ENCODE results near the gene BRMS1. TPM values are rescaled to one million over a fixed set of nuclear protein-coding genes. Genes with fewer than 3 reads are reported as not detected.

BRMS1 gene
- total and polyA plus RNA-seq, 2 donors from 2014 or later, result 32.8 to 69.7 TPM

DNA sequence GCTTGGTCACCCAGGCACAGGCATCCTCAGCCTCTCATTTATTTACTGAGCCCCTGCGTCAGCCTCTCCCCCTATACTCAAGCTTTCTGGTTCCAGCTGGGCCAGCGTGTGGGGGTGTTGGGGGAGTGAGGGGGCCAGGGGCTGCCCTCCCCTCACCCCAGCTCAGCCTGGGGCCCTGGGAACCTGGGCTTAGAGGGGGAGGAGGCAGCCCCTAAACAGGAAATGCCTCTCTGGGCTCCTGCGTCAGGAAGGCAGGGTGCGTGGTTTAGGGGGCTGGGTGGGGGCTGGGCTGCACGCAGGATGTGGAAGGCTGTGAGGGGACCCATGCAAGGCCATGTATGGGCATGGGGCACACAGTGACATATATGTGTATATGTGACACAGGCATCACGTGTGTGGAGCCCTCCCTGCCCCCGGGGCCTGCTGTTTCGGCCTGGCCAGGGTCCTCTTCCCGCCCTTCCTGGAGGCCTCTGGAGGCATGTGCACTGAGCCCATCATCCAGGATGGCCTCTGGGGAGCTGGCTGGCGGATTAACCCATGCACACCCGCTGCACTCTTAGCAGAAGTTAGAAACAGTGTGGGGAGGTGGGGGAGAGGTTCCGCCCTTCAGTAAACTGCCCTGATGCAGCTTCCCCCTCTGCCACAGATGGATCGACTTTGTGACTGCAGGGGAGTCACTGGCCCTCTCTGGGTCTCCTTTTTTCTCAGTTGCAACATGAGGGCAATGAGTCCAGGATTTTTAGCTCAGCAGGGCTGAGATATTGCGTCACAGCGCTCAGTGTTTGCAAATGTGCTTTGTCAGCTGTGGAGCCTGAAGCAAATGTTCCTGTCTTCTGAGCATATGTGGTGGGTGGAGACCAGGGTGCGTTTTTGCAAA, 26.9 kb downstream of the BRMS1 start:
- FAIRE-seq (no peak), DNase-seq (peak; percentile 63 to 88 (median 82))
- Histone ChIP-seq H3K36me3 (ENCODE audit: control insufficient read depth in 2 of 3, insufficient read depth in 3 of 3, low read length in 3 of 3) (no peaks in the 10 kb centered on the region), H3K27ac (ENCODE audit: low read depth in 2 of 2, low read length in 2 of 2) (peak overlapping the region; percentile 71 to 81), H3K4me1 (ENCODE audit: control insufficient read depth in 2 of 3, insufficient read depth in 2 of 3, low read depth in 1 of 3, low read length in 3 of 3) (peaks cover 0 to 16% (median 3%) of the 10 kb centered on the region in 3 donors), H3K4me3 (ENCODE audit: low read length in 3 of 3) (no peak overlapping the region), H3K9me3 (ENCODE audit: control insufficient read depth in 2 of 3, insufficient read depth in 1 of 3, low read length in 3 of 3) (no peaks in the 10 kb centered on the region), H3K9ac (ENCODE audit: low read length in 3 of 3) (no peak overlapping the region), H3K27me3 (ENCODE audit: control insufficient read depth, insufficient read depth, low read length) (no peaks in the 10 kb centered on the region)
- TF ChIP-seq, protein P1, sequence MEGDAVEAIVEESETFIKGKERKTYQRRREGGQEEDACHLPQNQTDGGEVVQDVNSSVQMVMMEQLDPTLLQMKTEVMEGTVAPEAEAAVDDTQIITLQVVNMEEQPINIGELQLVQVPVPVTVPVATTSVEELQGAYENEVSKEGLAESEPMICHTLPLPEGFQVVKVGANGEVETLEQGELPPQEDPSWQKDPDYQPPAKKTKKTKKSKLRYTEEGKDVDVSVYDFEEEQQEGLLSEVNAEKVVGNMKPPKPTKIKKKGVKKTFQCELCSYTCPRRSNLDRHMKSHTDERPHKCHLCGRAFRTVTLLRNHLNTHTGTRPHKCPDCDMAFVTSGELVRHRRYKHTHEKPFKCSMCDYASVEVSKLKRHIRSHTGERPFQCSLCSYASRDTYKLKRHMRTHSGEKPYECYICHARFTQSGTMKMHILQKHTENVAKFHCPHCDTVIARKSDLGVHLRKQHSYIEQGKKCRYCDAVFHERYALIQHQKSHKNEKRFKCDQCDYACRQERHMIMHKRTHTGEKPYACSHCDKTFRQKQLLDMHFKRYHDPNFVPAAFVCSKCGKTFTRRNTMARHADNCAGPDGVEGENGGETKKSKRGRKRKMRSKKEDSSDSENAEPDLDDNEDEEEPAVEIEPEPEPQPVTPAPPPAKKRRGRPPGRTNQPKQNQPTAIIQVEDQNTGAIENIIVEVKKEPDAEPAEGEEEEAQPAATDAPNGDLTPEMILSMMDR (IDR thresholded peaks at IDR 0.05; ENCODE audit: borderline replicate concordance, extremely low read depth, insufficient read depth), result no peak
- intact Hi-C loops (cut with DNase I), result no loop called here

DNA sequence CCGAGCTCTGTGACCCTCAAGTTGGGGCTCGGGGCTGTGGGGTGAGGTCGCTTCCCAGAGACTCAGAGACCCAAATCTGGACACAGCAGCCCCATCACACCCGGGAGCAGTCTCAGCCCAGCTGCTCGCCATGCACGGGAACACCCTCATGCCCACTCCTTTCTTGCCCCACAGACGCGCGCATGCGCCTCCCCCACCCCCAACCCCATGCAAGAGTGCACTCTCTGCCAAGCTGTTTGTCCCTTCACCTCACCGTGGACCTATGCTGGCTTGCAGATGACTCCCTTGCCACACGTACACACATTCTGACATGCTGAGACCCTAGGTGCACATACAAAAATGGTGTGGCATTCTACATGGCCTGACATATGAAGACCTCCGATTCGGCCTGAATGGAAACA, 27.6 kb downstream of the BRMS1 start:
- Histone ChIP-seq H3K36me3 (ENCODE audit: control insufficient read depth in 2 of 3, insufficient read depth in 3 of 3, low read length in 3 of 3) (no peaks in the 10 kb centered on the region), H3K9ac (ENCODE audit: low read length in 3 of 3) (no peak overlapping the region), H3K27ac (ENCODE audit: low read depth in 2 of 2, low read length in 2 of 2) (peak overlapping the region; percentile 71 to 81), H3K27me3 (ENCODE audit: control insufficient read depth, insufficient read depth, low read length) (no peaks in the 10 kb centered on the region), H3K4me1 (ENCODE audit: control insufficient read depth in 2 of 3, insufficient read depth in 2 of 3, low read depth in 1 of 3, low read length in 3 of 3) (peaks cover 0 to 16% (median 3%) of the 10 kb centered on the region in 3 donors), H3K9me3 (ENCODE audit: control insufficient read depth in 2 of 3, insufficient read depth in 1 of 3, low read length in 3 of 3) (no peaks in the 10 kb centered on the region), H3K4me3 (ENCODE audit: low read length in 3 of 3) (peak overlapping the region in 1 of 3 donors; percentile 21)
- DNase-seq (peak; percentile 71 to 84 (median 83)), FAIRE-seq (no peak)
- intact Hi-C loops (cut with DNase I), result no loop called here
- TF ChIP-seq, protein P1 (IDR thresholded peaks at IDR 0.05; ENCODE audit: borderline replicate concordance, extremely low read depth, insufficient read depth), result no peak

DNA sequence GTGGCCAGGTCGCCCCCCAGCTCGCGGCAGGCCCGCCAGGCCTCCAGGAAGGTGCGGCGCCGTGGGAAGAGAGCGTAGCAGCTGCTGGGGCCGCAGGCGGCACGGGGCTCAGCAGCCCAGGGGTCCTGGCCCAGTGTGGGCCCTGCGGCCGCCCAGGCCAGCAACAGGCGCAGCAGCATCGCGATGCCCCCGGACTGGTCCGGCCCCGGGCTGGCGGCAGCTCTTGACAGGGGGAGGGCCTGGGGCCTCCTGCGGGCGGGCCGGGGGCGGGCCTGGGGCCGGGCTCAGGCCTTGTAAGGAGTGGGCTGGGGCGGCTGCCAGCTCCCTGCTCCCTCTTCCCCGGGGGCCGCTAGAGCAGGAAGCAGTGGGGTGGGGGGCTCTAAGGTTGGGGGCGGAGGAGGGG, 28.1 kb downstream of the BRMS1 start, which contains the start of gene CD248:
CD248 (minus strand) TSS at position 196 of the 403 bp plus-strand sequence; CDS start at position 179, 17 bp downstream.
- Histone ChIP-seq H3K4me3 (ENCODE audit: low read length in 3 of 3) (peak within 1 kb of the TSS; percentile 41 to 68 (median 53)), H3K36me3 (ENCODE audit: control insufficient read depth in 2 of 3, insufficient read depth in 3 of 3, low read length in 3 of 3) (no peaks in the 10 kb centered on the region), H3K27me3 (ENCODE audit: control insufficient read depth, insufficient read depth, low read length) (no peaks in the 10 kb centered on the region), H3K27ac (ENCODE audit: low read depth in 2 of 2, low read length in 2 of 2) (peak within 1 kb of the TSS; percentile 71 to 81), H3K9ac (ENCODE audit: low read length in 3 of 3) (peak within 1 kb of the TSS in 2 of 3 donors; percentile 34 to 45), H3K9me3 (ENCODE audit: control insufficient read depth in 2 of 3, insufficient read depth in 1 of 3, low read length in 3 of 3) (no peaks in the 10 kb centered on the region), H3K4me1 (ENCODE audit: control insufficient read depth in 2 of 3, insufficient read depth in 2 of 3, low read depth in 1 of 3, low read length in 3 of 3) (peaks cover 0 to 16% (median 3%) of the 10 kb centered on the region in 3 donors)
- TF ChIP-seq, protein P1 (IDR thresholded peaks at IDR 0.05; ENCODE audit: borderline replicate concordance, extremely low read depth, insufficient read depth), result no peak
- DNase-seq, result peak; percentile 77 to 95 (median 86)
- no peak for FAIRE-seq
- intact Hi-C loops (cut with DNase I), result no loop called here

Data from kidney (tissue), 14 donors.